HG03039 (cell line): ENCODE results near the gene HOXC9.

Experiments
- ATAC-seq: cut with Tn5 transposase; IDR thresholded peaks from one replicate; pipeline ENCODE4 v1.9.1; 2021; ENCODE audit warnings: mild to moderate bottlenecking, moderate library complexity; ENCODE audit not compliant: unreplicated experiment

Gene HOXC9

GRCh38 chr12:54024581-54025305 lies 24.8 kb downstream of the HOXC9 start:
- no peak for ATAC-seq

GRCh38 chr12:54025499-54026405 lies 25.8 kb downstream of the HOXC9 start:
- ATAC-seq, result no peak

- ATAC-seq, result no peak
These were observed 26.9 kb downstream of the HOXC9 start for GRCh38 chr12:54026640-54027441.

GRCh38 chr12:54027442-54027786 lies 27.5 kb downstream of the HOXC9 start:
- no peak for ATAC-seq

- ATAC-seq, result no peak
These were observed 28.6 kb downstream of the HOXC9 start, which contains the start of gene HOXC6 for GRCh38 chr12:54028314-54029201. HOXC6 (plus strand) TSS chr12:54028440; CDS start chr12:54028522, 82 bp downstream.

GRCh38 chr12:54029529-54030441 lies 29.8 kb downstream of the HOXC9 start:
- ATAC-seq, result no peak

- ATAC-seq, result no peak
These were observed 30.5 kb downstream of the HOXC9 start for GRCh38 chr12:54030442-54030801.

GRCh38 chr12:54030889-54031471 lies 31.0 kb downstream of the HOXC9 start:
- ATAC-seq, result no peak

GRCh38 chr12:54031480-54031879 lies 31.5 kb downstream of the HOXC9 start:
- no peak for ATAC-seq

GRCh38 chr12:54032086-54032619 lies 32.2 kb downstream of the HOXC9 start:
- no peak for ATAC-seq

GRCh38 chr12:54032627-54033100 lies 32.7 kb downstream of the HOXC9 start, which contains the start of gene HOXC5:
HOXC5 (plus strand) TSS chr12:54033050; CDS start chr12:54033123, 73 bp downstream.
- ATAC-seq, result no peak

GRCh38 chr12:54033106-54033979 lies 33.4 kb downstream of the HOXC9 start:
- ATAC-seq, result no peak

- no peak for ATAC-seq
These were observed 34.2 kb downstream of the HOXC9 start for GRCh38 chr12:54033980-54034784.

GRCh38 chr12:54034785-54035310 lies 34.9 kb downstream of the HOXC9 start:
- ATAC-seq, result no peak

- ATAC-seq, result no peak
These were observed 35.8 kb downstream of the HOXC9 start for GRCh38 chr12:54035568-54036264.
